Measurements from ENCODE around the gene NR0B2.

The NR0B2 gene

GRCh38 chr1:26912147-26912490 lies 1.7 kb downstream of the NR0B2 start:
- TF ChIP-seq GATA3 (IDR thresholded peaks at IDR 0.05; ENCODE audit: low read depth, low read length) (no peak), GATA2 (IDR thresholded peaks at IDR 0.05; ENCODE audit: low read depth, low read length) (no peak)

- TF ChIP-seq GATA2 (IDR thresholded peaks at IDR 0.05; ENCODE audit: low read depth, low read length) (no peak), GATA3 (IDR thresholded peaks at IDR 0.05; ENCODE audit: low read depth, low read length) (no peak)
Measured at GRCh38 chr1:26911399-26912146, 2.2 kb downstream of the NR0B2 start.

GRCh38 chr1:26910343-26911160 lies 3.2 kb downstream of the NR0B2 start:
- TF ChIP-seq GATA3 (IDR thresholded peaks at IDR 0.05; ENCODE audit: low read depth, low read length) (no peak), GATA2 (IDR thresholded peaks at IDR 0.05; ENCODE audit: low read depth, low read length) (no peak)

GRCh38 chr1:26909951-26910342 lies 3.8 kb downstream of the NR0B2 start:
- TF ChIP-seq GATA3 (IDR thresholded peaks at IDR 0.05; ENCODE audit: low read depth, low read length) (no peak), GATA2 (IDR thresholded peaks at IDR 0.05; ENCODE audit: low read depth, low read length) (no peak)

- TF ChIP-seq GATA2 (IDR thresholded peaks at IDR 0.05; ENCODE audit: low read depth, low read length) (no peak), GATA3 (IDR thresholded peaks at IDR 0.05; ENCODE audit: low read depth, low read length) (no peak)
Measured at GRCh38 chr1:26907071-26907917, 6.5 kb downstream of the NR0B2 start.

GRCh38 chr1:26900815-26901511 lies 12.8 kb downstream of the NR0B2 start:
- no peak for TF ChIP-seq GATA2 (IDR thresholded peaks at IDR 0.05; ENCODE audit: low read depth, low read length)
- no peak for TF ChIP-seq GATA3 (IDR thresholded peaks at IDR 0.05; ENCODE audit: low read depth, low read length)

- TF ChIP-seq GATA2 (IDR thresholded peaks at IDR 0.05; ENCODE audit: low read depth, low read length) (no peak), GATA3 (IDR thresholded peaks at IDR 0.05; ENCODE audit: low read depth, low read length) (no peak)
Measured at GRCh38 chr1:26900001-26900814, 13.6 kb downstream of the NR0B2 start, which contains the start of gene GPATCH3. TSS of gene GPATCH3 (minus strand) at chr1:26900467. CDS start at chr1:26900442, 25 bp downstream.

GRCh38 chr1:26897351-26897750 lies 16.4 kb downstream of the NR0B2 start:
- TF ChIP-seq GATA3 (IDR thresholded peaks at IDR 0.05; ENCODE audit: low read depth, low read length) = no peak
- no peak for TF ChIP-seq GATA2 (IDR thresholded peaks at IDR 0.05; ENCODE audit: low read depth, low read length)

GRCh38 chr1:26894263-26894662 lies 19.5 kb downstream of the NR0B2 start:
- TF ChIP-seq GATA3 (IDR thresholded peaks at IDR 0.05; ENCODE audit: low read depth, low read length) (no peak), GATA2 (IDR thresholded peaks at IDR 0.05; ENCODE audit: low read depth, low read length) (no peak)

GRCh38 chr1:26890467-26890796 lies 23.3 kb downstream of the NR0B2 start:
- TF ChIP-seq GATA2 (IDR thresholded peaks at IDR 0.05; ENCODE audit: low read depth, low read length) (no peak), GATA3 (IDR thresholded peaks at IDR 0.05; ENCODE audit: low read depth, low read length) (no peak)

GRCh38 chr1:26889551-26890466 lies 24.0 kb downstream of the NR0B2 start, which contains the start of gene GPN2:
TSS of gene GPN2 (minus strand) at chr1:26890283. CDS start at chr1:26890096, 187 bp downstream.
- no peak for TF ChIP-seq GATA3 (IDR thresholded peaks at IDR 0.05; ENCODE audit: low read depth, low read length)
- TF ChIP-seq GATA2 (IDR thresholded peaks at IDR 0.05; ENCODE audit: low read depth, low read length) = peak; percentile 91

GRCh38 chr1:26888231-26888630 lies 25.5 kb downstream of the NR0B2 start:
- no peak for TF ChIP-seq GATA2 (IDR thresholded peaks at IDR 0.05; ENCODE audit: low read depth, low read length)
- TF ChIP-seq GATA3 (IDR thresholded peaks at IDR 0.05; ENCODE audit: low read depth, low read length) = no peak

All from SH-SY5Y (cell line).